Activated CD4-positive, alpha-beta T cell treated with anti-CD3 and anti-CD28 coated beads for 36 hours (primary cell): ENCODE measurements around the gene PGBD5. TPM values are rescaled to one million over a fixed set of nuclear protein-coding genes. Genes with fewer than 3 reads are reported as not detected.

ENCODE experiments used
- ATAC-seq: fragments of 200-7000 bp; cut with Tn5 transposase; one replicate; pipeline ENCODE4 v1.10.0; 2021; ENCODE audit warnings: mild to moderate bottlenecking, moderate library complexity
- CTCF ChIA-PET: fragments of 350-600 bp; sonication (Branson Sonifier 250); formaldehyde crosslinking; loops from one replicate; lab custom pipeline; 2021; ENCODE audit warnings: antibody characterized with exemption; lab: Charles Lee
- POLR2A ChIA-PET: fragments of 350-600 bp; sonication (Branson Sonifier 250); formaldehyde crosslinking; loops from one replicate; lab custom pipeline; 2021; ENCODE audit warnings: antibody characterized with exemption, inconsistent platforms; lab: Charles Lee
- DNase-seq: peaks from one replicate; pipeline ENCODE4 v3.0.0-alpha.2; 2020
- H3K27ac Mint-ChIP-seq: one replicate; pipeline ENCODE4 v1.8.0; 2021; ENCODE audit warnings: mixed read lengths
- H3K27me3 Mint-ChIP-seq: one replicate; pipeline ENCODE4 v1.8.0; 2021; ENCODE audit warnings: mixed read lengths
- H3K36me3 Mint-ChIP-seq: one replicate; pipeline ENCODE4 v1.8.0; 2021; ENCODE audit warnings: low read depth, mixed read lengths
- H3K4me1 Mint-ChIP-seq: one replicate; pipeline ENCODE4 v1.8.0; 2021; ENCODE audit warnings: mixed read lengths
- H3K4me3 Mint-ChIP-seq: one replicate; pipeline ENCODE4 v1.8.0; 2021; ENCODE audit warnings: mild to moderate bottlenecking, moderate library complexity, mixed read lengths
- H3K9me3 Mint-ChIP-seq: one replicate; pipeline ENCODE4 v1.8.0; 2021; ENCODE audit warnings: low read depth, mixed read lengths
- intact Hi-C, 2 experiments: fragments of 100-400 bp; cut with DNase I in 1 of 2; cut with micrococcal nuclease in 1 of 2; formaldehyde crosslinking; loops; one replicate each; pipeline versions ENCODE4 v1.14.2 to v1.15.1; 2022 to 2024; cut with DNase I, micrococcal nuclease
- total RNA-seq, 2 experiments: library from RNA; stranded (reverse); gene quantifications; one replicate each; pipeline ENCODE4 v1.2.3, GENCODE V29; 2021

Gene PGBD5
- total RNA-seq, 2 experiments from 2014 or later = 0.11 TPM; not detected in 1

GRCh38 chr1:230272557-230272956 lies 153.6 kb downstream of the PGBD5 start:
- Mint-ChIP-seq H3K4me1 (peaks cover 56% of the 10 kb centered on the region), H3K27me3 (no peaks in the 10 kb centered on the region), H3K9me3 (no peaks in the 10 kb centered on the region), H3K36me3 (peaks cover 21% of the 10 kb centered on the region), H3K27ac (peak overlapping the region; percentile 41), H3K4me3 (no peak overlapping the region)
- intact Hi-C loops = no loop called here
- DNase-seq (no peak), ATAC-seq (no peak)
- ChIA-PET CTCF (no interaction called here), POLR2A (no interaction called here)

- POLR2A ChIA-PET = no interaction called here
- intact Hi-C loops = no loop called here
- H3K27me3 Mint-ChIP-seq = no peaks in the 10 kb centered on the region
- H3K4me1 Mint-ChIP-seq = peaks cover 46% of the 10 kb centered on the region
- no peak overlapping the region for H3K4me3 Mint-ChIP-seq
- DNase-seq (no peak), ATAC-seq (no peak)
- H3K9me3 Mint-ChIP-seq = no peaks in the 10 kb centered on the region
- peaks cover 23% of the 10 kb centered on the region for H3K36me3 Mint-ChIP-seq
- H3K27ac Mint-ChIP-seq = peak overlapping the region; percentile 75
- CTCF ChIA-PET = interaction anchor here (1.0 to 1.1 kb wide), 3 partner anchors 8 to 45 kb away, joined by 3 to 4 read pairs (median 3); no protein-coding TSS in a partner anchor
These were observed 154.7 kb downstream of the PGBD5 start for GRCh38 chr1:230271300-230272035.

GRCh38 chr1:230270559-230271281 lies 155.4 kb downstream of the PGBD5 start:
- H3K27ac Mint-ChIP-seq = peak overlapping the region; percentile 75
- H3K4me3 Mint-ChIP-seq = no peak overlapping the region
- H3K9me3 Mint-ChIP-seq = no peaks in the 10 kb centered on the region
- CTCF ChIA-PET = interaction anchor here (1.0 to 1.1 kb wide), 3 partner anchors 9 to 44 kb away, joined by 3 to 4 read pairs (median 3); no protein-coding TSS in a partner anchor
- H3K4me1 Mint-ChIP-seq = peaks cover 42% of the 10 kb centered on the region
- intact Hi-C loops = loop anchor here in 1 of 2 experiments (1.0 kb wide), 1 partner anchor 30 kb away; no protein-coding TSS in a partner anchor
- no peaks in the 10 kb centered on the region for H3K27me3 Mint-ChIP-seq
- ATAC-seq (peak; percentile 87), DNase-seq (peak; percentile 53)
- POLR2A ChIA-PET = interaction anchor here (0.6 kb wide), 1 partner anchor 1234 kb away, joined by 3 read pairs; no protein-coding TSS in a partner anchor
- H3K36me3 Mint-ChIP-seq = peaks cover 23% of the 10 kb centered on the region

- intact Hi-C loops = loop anchor here in 1 of 2 experiments (1.0 kb wide), 1 partner anchor 30 kb away; no protein-coding TSS in a partner anchor
These were observed 156.0 kb downstream of the PGBD5 start for GRCh38 chr1:230270185-230270558.

GRCh38 chr1:230268371-230269170 lies 157.6 kb downstream of the PGBD5 start:
- Mint-ChIP-seq H3K4me3 (no peak overlapping the region), H3K4me1 (peaks cover 35% of the 10 kb centered on the region), H3K36me3 (peaks cover 35% of the 10 kb centered on the region), H3K27me3 (no peaks in the 10 kb centered on the region), H3K27ac (peak overlapping the region; percentile 30), H3K9me3 (no peaks in the 10 kb centered on the region)
- ChIA-PET CTCF (interaction anchor here (1.6 kb wide), 1 partner anchor 608 kb away, joined by 4 read pairs; no protein-coding TSS in a partner anchor), POLR2A (no interaction called here)
- DNase-seq (peak; percentile 22), ATAC-seq (peak; percentile 57)
- intact Hi-C loops = no loop called here

More at GRCh38 chr1:230270185-230270558, 156.0 kb downstream of the PGBD5 start:
- POLR2A ChIA-PET = interaction anchor here (0.6 kb wide), 1 partner anchor 1234 kb away, joined by 3 read pairs; no protein-coding TSS in a partner anchor
- CTCF ChIA-PET = interaction anchor here (0.6 to 1.1 kb wide), 4 partner anchors 9 to 590 kb away, joined by 3 to 4 read pairs (median 4); no protein-coding TSS in a partner anchor
- ATAC-seq (no peak), DNase-seq (no peak)
- no peak overlapping the region for H3K4me3 Mint-ChIP-seq
- no peaks in the 10 kb centered on the region for H3K9me3 Mint-ChIP-seq
- peak overlapping the region; percentile 75 for H3K27ac Mint-ChIP-seq
- peaks cover 42% of the 10 kb centered on the region for H3K4me1 Mint-ChIP-seq
- H3K27me3 Mint-ChIP-seq = no peaks in the 10 kb centered on the region
- peaks cover 28% of the 10 kb centered on the region for H3K36me3 Mint-ChIP-seq

GRCh38 chr1:230267338-230268065 lies 158.6 kb downstream of the PGBD5 start:
- Mint-ChIP-seq H3K4me1 (peaks cover 26% of the 10 kb centered on the region), H3K27me3 (no peaks in the 10 kb centered on the region), H3K27ac (no peak overlapping the region), H3K9me3 (no peaks in the 10 kb centered on the region), H3K4me3 (no peak overlapping the region), H3K36me3 (peaks cover 40% of the 10 kb centered on the region)
- ATAC-seq (no peak), DNase-seq (no peak)
- ChIA-PET CTCF (interaction anchor here (1.6 kb wide), 1 partner anchor 607 kb away, joined by 4 read pairs; no protein-coding TSS in a partner anchor), POLR2A (no interaction called here)
- intact Hi-C loops = no loop called here

GRCh38 chr1:230266456-230266855 lies 159.7 kb downstream of the PGBD5 start:
- Mint-ChIP-seq H3K9me3 (no peaks in the 10 kb centered on the region), H3K4me3 (no peak overlapping the region), H3K4me1 (peaks cover 22% of the 10 kb centered on the region), H3K27ac (no peak overlapping the region), H3K27me3 (no peaks in the 10 kb centered on the region), H3K36me3 (peaks cover 45% of the 10 kb centered on the region)
- ChIA-PET POLR2A (no interaction called here), CTCF (no interaction called here)
- ATAC-seq (no peak), DNase-seq (no peak)
- intact Hi-C loops = no loop called here

GRCh38 chr1:230265200-230266115 lies 160.7 kb downstream of the PGBD5 start:
- no peaks in the 10 kb centered on the region for H3K9me3 Mint-ChIP-seq
- H3K4me3 Mint-ChIP-seq = no peak overlapping the region
- no peaks in the 10 kb centered on the region for H3K27me3 Mint-ChIP-seq
- intact Hi-C loops = no loop called here
- no peak for ATAC-seq
- POLR2A ChIA-PET = no interaction called here
- CTCF ChIA-PET = interaction anchor here (0.8 kb wide), 1 partner anchor 18 kb away, joined by 3 read pairs; no protein-coding TSS in a partner anchor
- peaks cover 40% of the 10 kb centered on the region for H3K36me3 Mint-ChIP-seq
- no peak overlapping the region for H3K27ac Mint-ChIP-seq
- no peak for DNase-seq
- H3K4me1 Mint-ChIP-seq = peaks cover 12% of the 10 kb centered on the region
